Keratinocyte (primary cell): Measurements from ENCODE around the gene ATRNL1. TPM values are rescaled to one million over a fixed set of nuclear protein-coding genes. Genes with fewer than 3 reads are reported as not detected.

Source experiments
- DNase-seq: peaks from one replicate; pipeline ENCODE4 v3.0.0-alpha.2; 2011; ENCODE audit warnings: low read depth, missing footprints, low spot score
- FAIRE-seq: peaks from 2 replicates; lab custom pipeline; 2011; peaks lifted over from hg19 to GRCh38; lab: Jason Lieb, UNC
- H2AFZ ChIP-seq: 2 replicates; pipeline ENCODE4 v1.6.0; 2012; ENCODE audit warnings: low read length, control low read depth, inconsistent platforms; ENCODE audit not compliant: control insufficient read depth
- H3K27ac ChIP-seq: 2 replicates; pipeline ENCODE4 v1.5.1; 2011; ENCODE audit warnings: low read length; ENCODE audit not compliant: control insufficient read depth, insufficient read depth
- H3K27me3 ChIP-seq: 3 replicates; pipeline ENCODE4 v1.6.0; 2011; ENCODE audit warnings: low read length; ENCODE audit not compliant: control insufficient read depth, insufficient read depth; ENCODE audit errors: extremely low read depth
- H3K36me3 ChIP-seq, 2 experiments: 2 replicates in 1 of 2; 3 replicates in 1 of 2; pipeline ENCODE4 v1.5.1; 2011; ENCODE audit warnings: low read length in 2 of 2, mild to moderate bottlenecking in 1 of 2; ENCODE audit not compliant: control insufficient read depth in 2 of 2, insufficient read depth in 2 of 2; ENCODE audit errors: extremely low read depth in 1 of 2
- H3K4me1 ChIP-seq: 3 replicates; pipeline ENCODE4 v1.5.1; 2011; ENCODE audit warnings: low read length; ENCODE audit not compliant: control insufficient read depth, insufficient read depth; ENCODE audit errors: extremely low read depth
- H3K4me2 ChIP-seq: 3 replicates; pipeline ENCODE4 v1.6.0; 2011; ENCODE audit warnings: low read depth, low read length; ENCODE audit not compliant: control insufficient read depth, insufficient read depth; ENCODE audit errors: extremely low read depth
- H3K4me3 ChIP-seq, 3 experiments: fragments of 200-600 bp in 1 of 3; sonication (generic) in 1 of 3; 2 replicates in 2 of 3; 3 replicates in 1 of 3; pipeline ENCODE4 v1.5.1; 2011 to 2016; ENCODE audit warnings: low read length in 3 of 3, mild to moderate bottlenecking in 3 of 3, control low read depth in 2 of 3, inconsistent platforms in 1 of 3, low read depth in 1 of 3, mixed read lengths in 1 of 3, mixed run types in 1 of 3, moderate library complexity in 1 of 3; ENCODE audit not compliant: control insufficient read depth in 2 of 3, insufficient read depth in 2 of 3; ENCODE audit errors: extremely low read depth in 1 of 3
- H3K79me2 ChIP-seq: 2 replicates; pipeline ENCODE4 v1.6.0; 2012; ENCODE audit warnings: low read length; ENCODE audit not compliant: control insufficient read depth, insufficient read depth
- H3K9ac ChIP-seq: 3 replicates; pipeline ENCODE4 v1.6.0; 2011; ENCODE audit warnings: low read length; ENCODE audit not compliant: control insufficient read depth, insufficient read depth; ENCODE audit errors: extremely low read depth
- H3K9me1 ChIP-seq: 3 replicates; pipeline ENCODE4 v1.6.0; 2011; ENCODE audit warnings: low read length; ENCODE audit not compliant: control insufficient read depth, insufficient read depth; ENCODE audit errors: extremely low read depth
- H3K9me3 ChIP-seq: 2 replicates; pipeline ENCODE4 v1.5.1; 2012; ENCODE audit warnings: low read depth, low read length; ENCODE audit not compliant: control insufficient read depth
- H4K20me1 ChIP-seq: 3 replicates; pipeline ENCODE4 v1.6.0; 2011; ENCODE audit warnings: low read length; ENCODE audit not compliant: control insufficient read depth, insufficient read depth; ENCODE audit errors: extremely low read depth
- CTCF ChIP-seq, 3 experiments: IDR thresholded peaks in 1 of 3; conservative IDR thresholded peaks in 1 of 3; optimal IDR thresholded peaks in 1 of 3; 2 replicates in 2 of 3; 3 replicates in 1 of 3; pipeline versions ENCODE3 to v1.5.1; 2011; ENCODE audit warnings: low read length in 3 of 3, mild to moderate bottlenecking in 3 of 3, moderate library complexity in 2 of 3, control low read depth in 1 of 3, inconsistent platforms in 1 of 3; ENCODE audit not compliant: insufficient read depth in 2 of 3; ENCODE audit errors: extremely low read depth in 1 of 3
- EZH2 ChIP-seq: IDR thresholded peaks from one replicate; pipeline ENCODE4 v1.6.1; 2012; ENCODE audit warnings: inconsistent platforms, mild to moderate bottlenecking, low read length, moderate library complexity
- dilution Hi-C: fragments of 300-500 bp; cut with MboI; formaldehyde crosslinking; loops from one replicate; pipeline ENCODE4 v1.7.0; 2020; ENCODE audit warnings: low sequenced_read_pairs; ENCODE audit not compliant: extremely low pct_ligation_motif_present
- polyA plus RNA-seq, 5 experiments: library from polyadenylated mRNA; depleted of rRNA in 3 of 5; stranded (reverse) in 3 of 5; stranded (forward) in 1 of 5; unstranded in 1 of 5; fragments of >200 nt; gene quantifications; 1 replicate in 1 of 5; 2 replicates in 3 of 5; 3 replicates in 1 of 5; pipeline versions ENCODE4 v1.2.1 to v1.2.3, GENCODE V29; 2011 to 2012; ENCODE audit warnings: missing spikeins in 2 of 5, low read depth in 1 of 5, low replicate concordance in 1 of 5

The ATRNL1 gene
- polyA plus RNA-seq, 1 donor (not counting 4 experiments of a cell fraction or from before 2014, with no cell fraction given) = 0.07 TPM

- DNase-seq (no peak), FAIRE-seq (no peak)
- no peaks in the 10 kb centered on the region for H3K4me1 ChIP-seq
- no peaks in the 10 kb centered on the region for H3K9me3 ChIP-seq
- no peak overlapping the region for H2AFZ ChIP-seq
- H3K79me2 ChIP-seq = no peaks in the 10 kb centered on the region
- no peaks in the 10 kb centered on the region for H3K9me1 ChIP-seq
- no peaks in the 10 kb centered on the region for H3K27me3 ChIP-seq
- no peak overlapping the region for H3K9ac ChIP-seq
- dilution Hi-C loops = no loop called here
- no peak for TF ChIP-seq CTCF (optimal IDR thresholded peaks at IDR 0.05 in 1 of 3, IDR thresholded peaks at IDR 0.05 in 1 of 3, conservative IDR thresholded peaks at IDR 0.05 in 1 of 3; ENCODE audit: extremely low read depth in 1 of 3, insufficient read depth in 2 of 3, low read length in 3 of 3)
- no peak for TF ChIP-seq EZH2
- H3K4me3 ChIP-seq = no peak overlapping the region
- no peak overlapping the region for H3K4me2 ChIP-seq
- no peak overlapping the region for H3K27ac ChIP-seq
- H4K20me1 ChIP-seq = no peaks in the 10 kb centered on the region
- no peaks in the 10 kb centered on the region for H3K36me3 ChIP-seq
Observed at GRCh38 chr10:115660391-115660790, 567.2 kb downstream of the ATRNL1 start.

- FAIRE-seq (no peak), DNase-seq (no peak)
- no peak overlapping the region for H3K27ac ChIP-seq
- H3K79me2 ChIP-seq = no peaks in the 10 kb centered on the region
- no peaks in the 10 kb centered on the region for H3K9me3 ChIP-seq
- no peak for TF ChIP-seq CTCF (optimal IDR thresholded peaks at IDR 0.05 in 1 of 3, IDR thresholded peaks at IDR 0.05 in 1 of 3, conservative IDR thresholded peaks at IDR 0.05 in 1 of 3; ENCODE audit: extremely low read depth in 1 of 3, insufficient read depth in 2 of 3, low read length in 3 of 3)
- no peaks in the 10 kb centered on the region for H3K36me3 ChIP-seq
- no peak overlapping the region for H3K9ac ChIP-seq
- no peaks in the 10 kb centered on the region for H3K27me3 ChIP-seq
- H2AFZ ChIP-seq = no peak overlapping the region
- H4K20me1 ChIP-seq = no peaks in the 10 kb centered on the region
- dilution Hi-C loops = no loop called here
- no peaks in the 10 kb centered on the region for H3K9me1 ChIP-seq
- H3K4me3 ChIP-seq = no peak overlapping the region
- no peaks in the 10 kb centered on the region for H3K4me1 ChIP-seq
- H3K4me2 ChIP-seq = no peak overlapping the region
Observed at GRCh38 chr10:115662422-115662821, 569.3 kb downstream of the ATRNL1 start.
